RWPE1 (cell line): ENCODE results near the gene LMX1A.

Experiments
- CTCF ChIA-PET: fragments of 350-600 bp; sonication (Branson Sonifier 250); formaldehyde crosslinking; extraction: SDS; loops from one replicate; lab custom pipeline; 2021; lab: Yijun Ruan, JAX
- POLR2A ChIA-PET: fragments of 400-600 bp; formaldehyde crosslinking; extraction: SDS; loops from one replicate; lab custom pipeline; 2020; ENCODE audit warnings: antibody characterized with exemption; ENCODE audit not compliant: low non-redundant PET; lab: Yijun Ruan, JAX
- DNase-seq: peaks from one replicate; pipeline ENCODE4 v3.0.0; 2012; ENCODE audit warnings: low spot score
- H3K27ac ChIP-seq: fragments of 450-650 bp; 2 replicates; pipeline ENCODE4 v1.5.1; 2017
- CTCF ChIP-seq: fragments of 450-650 bp; conservative IDR thresholded peaks from 2 replicates; pipeline ENCODE4 v1.5.1; 2017; ENCODE audit warnings: low read depth, mild to moderate bottlenecking

Gene LMX1A

GRCh38 chr1:165225650-165226049 is 130.9 kb downstream of the LMX1A start:
- DNase-seq = no peak
- ChIA-PET POLR2A (no interaction called here), CTCF (no interaction called here)
- TF ChIP-seq CTCF = no peak
- no peak overlapping the region for H3K27ac ChIP-seq

- no peak for DNase-seq
- ChIA-PET CTCF (interaction anchor here (0.6 kb wide), 1 partner anchor 111 kb away, joined by 4 read pairs; no protein-coding TSS in a partner anchor), POLR2A (no interaction called here)
- H3K27ac ChIP-seq = no peak overlapping the region
- no peak for TF ChIP-seq CTCF
Measured at GRCh38 chr1:165225062-165225461, 131.5 kb downstream of the LMX1A start.

GRCh38 chr1:165224504-165224903 is 132.0 kb downstream of the LMX1A start:
- POLR2A ChIA-PET = no interaction called here
- no peak overlapping the region for H3K27ac ChIP-seq
- DNase-seq = no peak
- TF ChIP-seq CTCF = no peak
- CTCF ChIA-PET = interaction anchor here (0.6 kb wide), 1 partner anchor 110 kb away, joined by 4 read pairs; no protein-coding TSS in a partner anchor

GRCh38 chr1:165222580-165222979 is 133.9 kb downstream of the LMX1A start:
- DNase-seq = no peak
- no peak overlapping the region for H3K27ac ChIP-seq
- TF ChIP-seq CTCF = no peak
- POLR2A ChIA-PET = no interaction called here
- CTCF ChIA-PET = no interaction called here

GRCh38 chr1:165218731-165219130 is 137.8 kb downstream of the LMX1A start:
- no peak for DNase-seq
- no peak for TF ChIP-seq CTCF
- POLR2A ChIA-PET = no interaction called here
- CTCF ChIA-PET = no interaction called here
- no peak overlapping the region for H3K27ac ChIP-seq

- CTCF ChIA-PET = no interaction called here
- POLR2A ChIA-PET = no interaction called here
- TF ChIP-seq CTCF = no peak
- no peak for DNase-seq
- H3K27ac ChIP-seq = no peak overlapping the region
Measured at GRCh38 chr1:165217958-165218357, 138.6 kb downstream of the LMX1A start.

- DNase-seq = no peak
- POLR2A ChIA-PET = no interaction called here
- H3K27ac ChIP-seq = no peak overlapping the region
- TF ChIP-seq CTCF = no peak
- CTCF ChIA-PET = no interaction called here
Measured at GRCh38 chr1:165216254-165216653, 140.3 kb downstream of the LMX1A start.
